IPS-NIHi11 (cell line): ENCODE measurements around the gene SLC26A4.
A peak's percentile ranks its signal among the peaks of the same experiment; 100 is the strongest.

Experiments
- DNase-seq: peaks from one replicate; pipeline ENCODE4 v3.0.0; 2012; ENCODE audit warnings: mixed read lengths, low spot score

The SLC26A4 gene

GRCh38 chr7:107696330-107696946, 35.8 kb downstream of the SLC26A4 start:
- no peak for DNase-seq

DNA sequence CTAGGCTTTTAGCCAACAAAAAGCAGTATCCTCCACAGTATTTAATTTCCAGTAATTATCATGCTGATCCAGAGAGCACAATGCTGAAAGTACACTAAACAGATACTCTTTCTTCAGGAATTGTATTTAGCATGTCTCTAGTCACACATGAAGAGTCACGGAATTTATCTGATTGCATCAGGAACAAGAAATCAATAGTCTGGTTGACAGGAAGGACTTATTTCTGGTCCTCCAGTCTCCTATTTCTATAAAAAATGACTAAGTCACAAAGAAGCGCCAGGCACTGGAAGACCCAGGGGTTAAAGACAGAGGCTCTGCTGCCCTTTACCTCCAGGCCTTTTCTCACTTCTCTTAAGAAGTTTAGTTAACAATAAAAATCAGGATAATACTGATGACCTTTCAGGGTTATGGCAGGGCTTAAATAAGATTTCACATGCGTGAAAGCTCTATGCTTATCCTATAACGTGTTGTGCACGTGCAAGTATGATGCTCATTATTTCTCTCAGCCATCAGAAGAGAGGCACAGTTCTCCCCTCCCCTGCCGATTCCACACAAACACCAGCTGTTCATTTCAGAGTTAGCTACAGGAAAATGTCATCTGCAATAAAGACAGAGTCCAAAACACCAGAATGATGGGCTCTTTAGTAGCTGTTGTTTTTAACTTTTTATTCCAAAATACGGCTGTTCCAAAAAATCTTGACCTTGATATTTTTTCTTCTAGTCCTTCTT, 36.9 kb downstream of the SLC26A4 start:
- no peak for DNase-seq

DNA sequence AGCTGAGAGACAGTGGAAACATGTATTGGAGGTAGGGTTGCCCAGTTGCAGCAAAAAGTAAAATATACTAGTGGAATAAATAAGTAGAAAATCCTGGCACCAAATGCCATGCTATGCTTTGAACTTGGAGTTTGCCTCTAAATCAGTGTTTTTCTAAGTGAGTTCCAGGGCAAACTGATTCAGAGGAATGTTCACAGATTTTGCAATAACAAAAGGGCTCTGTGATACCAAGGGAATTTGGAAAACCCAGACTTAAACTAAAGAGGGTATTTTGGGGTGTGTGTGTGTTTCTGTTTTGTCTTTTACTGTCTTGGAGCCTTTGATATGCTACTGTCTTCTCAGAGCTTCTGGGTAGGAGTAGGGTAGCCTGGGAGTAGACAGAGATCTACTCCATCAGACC, 39.9 kb downstream of the SLC26A4 start:
- DNase-seq, result no peak

DNA sequence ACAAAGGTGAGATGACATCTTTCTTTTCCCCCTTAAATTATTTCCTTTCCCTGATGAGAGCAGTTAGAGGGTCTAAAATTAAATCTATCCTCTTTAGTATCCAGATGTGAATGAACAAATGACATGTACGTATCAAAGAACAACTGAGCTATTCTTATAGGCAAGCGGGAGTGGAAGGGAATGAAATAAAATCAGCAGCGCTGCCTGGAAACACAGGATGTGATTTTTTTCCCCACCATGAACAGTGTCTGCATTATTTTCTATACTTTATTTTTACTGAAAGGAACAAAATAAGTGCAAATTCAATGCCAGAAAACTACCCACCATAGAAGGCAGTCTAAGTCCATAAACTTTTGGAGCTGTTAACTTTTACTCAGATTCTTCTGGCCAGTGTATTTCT, 40.6 kb downstream of the SLC26A4 start:
- DNase-seq, result no peak

GRCh38 chr7:107703219-107703618, 42.6 kb downstream of the SLC26A4 start:
- DNase-seq, result no peak

DNA sequence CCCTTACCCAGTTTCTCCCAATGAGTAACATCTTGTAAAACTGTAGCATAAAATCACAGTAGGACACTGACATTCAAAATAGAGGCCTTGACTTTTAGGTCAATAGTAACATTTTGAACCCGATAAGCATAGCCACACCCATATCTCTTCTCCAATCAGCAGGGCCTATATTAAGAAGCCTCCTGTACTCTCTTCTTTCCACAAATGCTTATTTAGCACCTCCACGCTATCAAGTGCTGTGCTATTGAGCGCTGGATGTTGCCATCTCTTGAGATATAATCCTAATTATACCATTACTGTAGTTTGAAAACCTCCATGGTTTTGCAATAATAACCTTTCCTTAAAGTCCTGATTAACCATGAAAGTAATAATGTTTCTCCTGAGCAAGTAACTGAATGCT, 43.2 kb downstream of the SLC26A4 start:
- DNase-seq, result no peak

GRCh38 chr7:107708956-107709355, 48.3 kb downstream of the SLC26A4 start:
- DNase-seq, result no peak

- DNase-seq, result no peak
Observed at GRCh38 chr7:107711301-107711700, 50.7 kb downstream of the SLC26A4 start.

- DNase-seq, result no peak
Observed at GRCh38 chr7:107712025-107712424, 51.4 kb downstream of the SLC26A4 start.

DNA sequence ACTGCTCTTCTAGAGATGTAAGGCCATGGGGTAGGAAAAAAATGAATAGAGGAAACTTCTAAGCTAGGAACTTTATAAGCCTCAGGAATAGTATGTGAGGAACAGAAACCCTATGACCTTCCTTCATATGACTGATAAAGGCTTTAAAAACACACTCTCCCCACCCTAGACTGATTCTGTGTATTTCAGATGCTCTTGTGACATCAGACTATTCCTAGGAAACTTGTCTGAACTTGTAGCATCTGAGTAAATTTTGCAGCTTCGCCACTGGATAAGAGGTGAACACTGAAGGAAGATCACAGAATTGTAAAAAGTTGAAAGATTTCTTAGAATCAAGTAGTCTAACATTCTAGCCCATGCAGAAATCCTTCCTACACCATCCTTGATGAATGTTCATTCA, 52.3 kb downstream of the SLC26A4 start:
- no peak for DNase-seq

DNA sequence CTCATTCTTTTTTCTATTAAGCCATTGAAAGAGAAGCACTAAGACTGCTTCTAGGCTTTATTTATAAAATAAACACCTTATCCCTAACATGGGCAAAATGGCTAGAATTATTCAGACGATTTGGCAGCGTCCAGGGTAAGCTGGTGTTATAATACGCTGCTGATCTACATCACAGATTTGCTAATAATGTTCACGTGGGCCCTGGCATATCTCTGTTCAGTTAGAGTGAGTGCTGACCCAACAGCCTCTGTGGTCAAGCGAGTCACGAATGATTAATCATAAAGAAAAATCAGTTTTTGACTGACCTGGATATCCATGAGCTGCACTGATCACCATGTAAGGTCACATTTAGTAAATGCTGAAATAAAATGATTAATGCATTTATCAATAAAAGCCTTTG, 54.9 kb downstream of the SLC26A4 start:
- no peak for DNase-seq

GRCh38 chr7:107718456-107719193, 58.0 kb downstream of the SLC26A4 start:
- no peak for DNase-seq

- DNase-seq, result no peak
Observed at GRCh38 chr7:107721286-107721685, 60.7 kb downstream of the SLC26A4 start.

GRCh38 chr7:107723255-107723654, 62.6 kb downstream of the SLC26A4 start:
- DNase-seq, result no peak

- DNase-seq, result peak; percentile 58
Observed at GRCh38 chr7:107725138-107725740, 64.6 kb downstream of the SLC26A4 start.

- DNase-seq, result no peak
Observed at GRCh38 chr7:107726356-107727130, 65.9 kb downstream of the SLC26A4 start.

GRCh38 chr7:107728276-107728675, 67.6 kb downstream of the SLC26A4 start:
- no peak for DNase-seq

GRCh38 chr7:107742678-107743566, 82.3 kb downstream of the SLC26A4 start:
- peak; percentile 59 for DNase-seq

- DNase-seq, result peak; percentile 91
Observed at GRCh38 chr7:107743567-107744344, 83.1 kb downstream of the SLC26A4 start, which contains the start of gene CBLL1. Gene CBLL1 (plus strand): TSS chr7:107744142. CDS start chr7:107744164, 22 bp downstream.

DNA sequence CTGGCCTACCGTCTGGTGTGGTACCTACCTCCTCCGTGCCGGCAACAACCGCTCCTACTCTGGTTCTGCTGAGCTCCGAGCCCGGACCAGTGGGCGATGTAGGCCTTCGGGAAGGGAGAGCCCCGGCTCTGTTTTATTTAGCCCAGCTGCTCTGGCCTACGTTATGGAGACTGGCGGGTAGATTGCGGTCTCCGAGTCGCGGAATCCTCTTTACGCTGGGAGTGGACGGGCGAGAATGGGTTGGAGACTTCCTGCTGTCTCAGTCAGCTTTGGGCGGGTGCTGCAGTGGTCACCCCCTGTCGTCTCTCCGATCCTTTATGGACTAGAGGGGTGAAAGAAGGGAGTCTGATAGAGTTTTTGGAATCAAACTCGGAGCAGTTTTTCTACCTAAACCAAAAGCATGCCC, 83.7 kb downstream of the SLC26A4 start:
- DNase-seq, result no peak
